Type B pancreatic cell (in vitro differentiated cells): ENCODE data around the gene CTF1. TPM values are rescaled to one million over a fixed set of nuclear protein-coding genes. Genes with fewer than 3 reads are reported as not detected.

Source experiments
- DNase-seq: peaks from one replicate; pipeline ENCODE4 v3.0.0; 2021; ENCODE audit warnings: mixed read lengths; ENCODE audit not compliant: unreplicated experiment; ENCODE audit errors: extremely low spot score
- H3K27ac Mint-ChIP-seq: 2 replicates; pipeline ENCODE4 v1.8.0; 2021; ENCODE audit warnings: mild to moderate bottlenecking, mixed read lengths
- H3K27me3 Mint-ChIP-seq: 2 replicates; pipeline ENCODE4 v1.8.0; 2021; ENCODE audit warnings: mixed read lengths
- H3K36me3 Mint-ChIP-seq: 2 replicates; pipeline ENCODE4 v1.8.0; 2021; ENCODE audit warnings: mixed read lengths
- H3K4me1 Mint-ChIP-seq: one replicate; pipeline ENCODE4 v1.8.0; 2021; ENCODE audit warnings: mixed read lengths; ENCODE audit not compliant: unreplicated experiment
- H3K4me3 Mint-ChIP-seq: 2 replicates; pipeline ENCODE4 v1.8.0; 2021; ENCODE audit warnings: mild to moderate bottlenecking, mixed read lengths
- H3K9me3 Mint-ChIP-seq: 2 replicates; pipeline ENCODE4 v1.8.0; 2021; ENCODE audit warnings: mixed read lengths
- CTCF ChIP-seq: fragments of 200-600 bp; sonication (generic); conservative IDR thresholded peaks from 2 replicates; pipeline ENCODE4 v1.5.0; 2021; ENCODE audit warnings: antibody characterized with exemption, mild to moderate bottlenecking
- total RNA-seq: library from RNA; stranded (reverse); gene quantifications from 2 replicates; pipeline ENCODE4 v1.2.1, GENCODE V29; 2021; ENCODE audit warnings: low replicate concordance

The CTF1 gene
- total RNA-seq, 1 donor from 2014 or later = 3.1 TPM

GRCh38 chr16:30918614-30919013, 22.2 kb downstream of the CTF1 start:
- no peak for TF ChIP-seq CTCF
- no peak overlapping the region for H3K4me3 Mint-ChIP-seq
- no peaks in the 10 kb centered on the region for H3K9me3 Mint-ChIP-seq
- no peaks in the 10 kb centered on the region for H3K4me1 Mint-ChIP-seq
- H3K27me3 Mint-ChIP-seq = no peaks in the 10 kb centered on the region
- H3K27ac Mint-ChIP-seq = no peak overlapping the region
- no peaks in the 10 kb centered on the region for H3K36me3 Mint-ChIP-seq
- no peak for DNase-seq

- DNase-seq = no peak
- no peaks in the 10 kb centered on the region for H3K9me3 Mint-ChIP-seq
- H3K36me3 Mint-ChIP-seq = no peaks in the 10 kb centered on the region
- no peaks in the 10 kb centered on the region for H3K27me3 Mint-ChIP-seq
- peaks cover 8% of the 10 kb centered on the region for H3K4me1 Mint-ChIP-seq
- no peak overlapping the region for H3K27ac Mint-ChIP-seq
- TF ChIP-seq CTCF = no peak
- H3K4me3 Mint-ChIP-seq = peak overlapping the region; percentile 58
Measured at GRCh38 chr16:30920891-30921290, 24.5 kb downstream of the CTF1 start.

GRCh38 chr16:30921459-30921747, 25.0 kb downstream of the CTF1 start:
- Mint-ChIP-seq H3K4me1 (peaks cover 13% of the 10 kb centered on the region), H3K27me3 (no peaks in the 10 kb centered on the region), H3K4me3 (peak overlapping the region; percentile 100), H3K27ac (peak overlapping the region; percentile 100), H3K9me3 (no peaks in the 10 kb centered on the region), H3K36me3 (no peaks in the 10 kb centered on the region)
- DNase-seq = no peak
- no peak for TF ChIP-seq CTCF

- Mint-ChIP-seq H3K9me3 (no peaks in the 10 kb centered on the region), H3K4me3 (peak overlapping the region; percentile 100), H3K27ac (peak overlapping the region; percentile 100), H3K27me3 (no peaks in the 10 kb centered on the region), H3K36me3 (no peaks in the 10 kb centered on the region), H3K4me1 (peaks cover 18% of the 10 kb centered on the region)
- TF ChIP-seq CTCF = peak; percentile 95
- peak; percentile 98 for DNase-seq
Measured at GRCh38 chr16:30921748-30922419, 25.5 kb downstream of the CTF1 start.

GRCh38 chr16:30922420-30922959, 26.1 kb downstream of the CTF1 start:
- TF ChIP-seq CTCF = no peak
- Mint-ChIP-seq H3K27me3 (no peaks in the 10 kb centered on the region), H3K9me3 (no peaks in the 10 kb centered on the region), H3K4me3 (peak overlapping the region; percentile 100), H3K27ac (peak overlapping the region; percentile 100), H3K36me3 (no peaks in the 10 kb centered on the region), H3K4me1 (peaks cover 20% of the 10 kb centered on the region)
- peak; percentile 100 for DNase-seq
